AG04449 (cell line): ENCODE measurements around the gene AOPEP.

ENCODE experiments used
- CTCF ChIA-PET: fragments of 350-600 bp; formaldehyde crosslinking; extraction: SDS; loops from one replicate; lab custom pipeline; 2021; ENCODE audit warnings: antibody characterized with exemption; lab: Yijun Ruan, JAX
- POLR2A ChIA-PET: fragments of 400-600, 350-600 bp; formaldehyde crosslinking; extraction: SDS; loops from one replicate; lab custom pipeline; 2020; ENCODE audit warnings: antibody characterized with exemption, inconsistent platforms; lab: Yijun Ruan, JAX
- DNase-seq: peaks from one replicate; pipeline ENCODE4 v3.0.0-alpha.2; 2010; ENCODE audit warnings: low read depth, low spot score
- H3K4me3 ChIP-seq: 2 replicates; pipeline ENCODE4 v1.5.1; 2011; ENCODE audit warnings: low read depth, mild to moderate bottlenecking, control low read depth, low read length
- CTCF ChIP-seq: IDR thresholded peaks from one replicate; pipeline ENCODE4 v1.5.1; 2011; ENCODE audit warnings: mild to moderate bottlenecking, moderate library complexity, low read length, control low read depth, inconsistent platforms; ENCODE audit not compliant: insufficient read depth; ENCODE audit errors: missing control alignments

AOPEP gene

DNA sequence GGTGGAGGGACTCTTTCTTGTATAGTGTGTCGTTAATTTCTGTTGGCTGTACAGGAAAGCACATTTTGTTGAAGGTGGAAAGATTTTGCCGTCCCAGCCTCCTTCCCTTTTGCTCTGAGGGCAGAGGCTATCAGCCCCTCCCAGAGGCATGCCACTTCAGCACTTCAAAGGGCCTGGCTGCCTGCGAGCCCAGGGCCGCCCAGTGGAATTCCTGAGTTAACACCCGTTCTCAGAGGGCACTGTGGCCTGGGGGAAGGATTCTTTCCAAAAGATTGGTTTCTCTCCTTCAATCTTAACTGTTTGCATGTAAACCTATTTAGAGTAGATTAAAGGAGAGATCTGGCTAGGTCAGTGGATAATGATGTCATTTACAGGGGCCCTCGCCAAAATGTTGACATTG lies 352.4 kb downstream of the AOPEP start:
- ChIA-PET POLR2A (no interaction called here), CTCF (no interaction called here)
- no peak overlapping the region for H3K4me3 ChIP-seq
- TF ChIP-seq CTCF: no peak
- no peak for DNase-seq

DNA sequence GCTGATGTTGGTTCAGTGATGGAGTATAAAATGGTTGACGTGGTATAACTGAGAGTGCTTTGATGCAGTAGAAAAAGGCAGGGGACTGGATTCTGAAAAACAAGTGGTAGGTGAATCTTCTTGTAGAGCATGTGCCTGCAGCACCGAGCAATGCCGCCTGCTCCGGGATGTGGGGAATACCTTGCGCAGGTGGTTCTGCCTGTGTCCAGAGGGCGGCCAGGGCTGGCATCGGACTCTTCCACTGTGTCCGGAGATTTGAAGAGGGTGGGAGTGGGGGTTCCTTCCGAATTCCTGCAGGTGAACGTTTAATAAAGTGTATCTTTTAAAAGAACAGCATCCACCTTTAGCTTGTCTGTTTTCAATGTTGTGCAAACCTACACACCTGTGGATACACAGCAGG lies 353.0 kb downstream of the AOPEP start:
- no peak for DNase-seq
- no peak overlapping the region for H3K4me3 ChIP-seq
- no peak for TF ChIP-seq CTCF
- ChIA-PET CTCF (no interaction called here), POLR2A (no interaction called here)

- no peak for TF ChIP-seq CTCF
- no peak for DNase-seq
- CTCF ChIA-PET: interaction anchor here (0.9 to 1.1 kb wide), 3 partner anchors 11 to 400 kb away, joined by 3 read pairs; no protein-coding TSS in a partner anchor
- POLR2A ChIA-PET: no interaction called here
- no peak overlapping the region for H3K4me3 ChIP-seq
Measured at GRCh38 chr9:95080961-95081647, 354.6 kb downstream of the AOPEP start.

DNA sequence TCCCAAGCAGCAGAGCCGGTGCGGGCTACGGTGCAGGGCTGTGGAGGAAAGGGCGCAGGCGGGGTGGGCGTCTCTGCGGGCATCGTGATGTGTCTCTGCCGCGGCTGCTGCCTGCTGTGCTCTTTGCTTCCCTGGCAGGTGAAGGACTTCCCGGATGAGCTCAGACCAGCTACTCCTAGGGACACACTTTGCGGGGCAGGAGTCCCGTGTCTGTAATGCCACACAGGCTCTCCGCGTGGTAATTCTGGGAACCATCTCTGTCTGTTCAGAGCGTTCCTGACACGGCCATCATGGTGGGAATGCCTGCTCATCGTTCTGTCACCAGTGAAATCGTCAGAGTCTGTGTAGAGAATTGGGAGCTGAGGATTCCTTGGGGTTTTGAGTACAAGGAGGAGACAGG lies 355.5 kb downstream of the AOPEP start:
- CTCF ChIA-PET: interaction anchor here (1.0 to 1.1 kb wide), 2 partner anchors 10 to 46 kb away, joined by 3 read pairs; no protein-coding TSS in a partner anchor
- no peak for TF ChIP-seq CTCF
- POLR2A ChIA-PET: no interaction called here
- H3K4me3 ChIP-seq: no peak overlapping the region
- no peak for DNase-seq

- no peak for TF ChIP-seq CTCF
- ChIA-PET CTCF (interaction anchor here (1.0 kb wide), 1 partner anchor 46 kb away, joined by 3 read pairs; no protein-coding TSS in a partner anchor), POLR2A (no interaction called here)
- no peak for DNase-seq
- H3K4me3 ChIP-seq: no peak overlapping the region
Measured at GRCh38 chr9:95082401-95083084, 356.0 kb downstream of the AOPEP start.

GRCh38 chr9:95083086-95083768 lies 356.7 kb downstream of the AOPEP start:
- TF ChIP-seq CTCF: no peak
- DNase-seq: no peak
- POLR2A ChIA-PET: no interaction called here
- CTCF ChIA-PET: interaction anchor here (1.0 to 1.5 kb wide), 4 partner anchors 10 to 301 kb away, joined by 3 to 4 read pairs (median 3); no protein-coding TSS in a partner anchor
- no peak overlapping the region for H3K4me3 ChIP-seq
